ENCODE measurements around the gene PLPP3. TPM values are rescaled to one million over a fixed set of nuclear protein-coding genes. Genes with fewer than 3 reads are reported as not detected.

Gene PLPP3
- total and polyA plus RNA-seq, 2 of the 8 experiments (the other 6 are each of a cell fraction or from before 2014, with no cell fraction given): 33.2 to 42.0 TPM

DNA sequence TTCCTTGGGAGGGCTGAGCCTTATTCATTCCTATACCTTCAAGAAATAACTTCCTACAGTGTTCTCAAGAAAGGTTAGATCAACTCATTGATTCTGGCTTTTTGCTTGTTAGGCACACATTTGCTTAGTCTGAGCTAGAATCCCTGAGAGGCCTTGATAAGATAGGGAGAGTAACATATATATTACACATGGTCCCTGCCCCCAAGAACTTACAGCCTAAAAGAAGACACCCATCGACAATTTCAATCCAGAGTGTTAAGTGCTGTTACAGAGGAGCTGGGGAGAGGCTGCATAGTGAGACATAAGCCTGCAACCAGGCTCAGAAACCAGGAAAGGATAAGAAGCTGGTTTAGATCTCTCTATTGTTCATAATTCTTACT lies 68.7 kb downstream of the PLPP3 start (continued):
- TF ChIP-seq HDAC2 (IDR thresholded peaks at IDR 0.05; ENCODE audit: borderline replicate concordance in 1 of 2, low read depth in 2 of 2, low read length in 2 of 2) (no peak), CEBPB (IDR thresholded peaks at IDR 0.05; ENCODE audit: low read depth, low read length) (no peak), ZNF274 (IDR thresholded peaks at IDR 0.05; ENCODE audit: borderline replicate concordance, extremely low read depth, low read length) (no peak)

Data from H1 (cell line).